22Rv1 (cell line): Measurements from ENCODE around the gene ATP7A.
A peak's percentile ranks its signal among the peaks of the same experiment; 100 is the strongest.
"Not testable (repeated sequence)": the region's sequence is repeated elsewhere in the genome, so short reads cannot be mapped to it uniquely, and the experiment has no call there.

Experiments used
- H3K27ac ChIP-seq: fragments of 450-650 bp; 2 replicates; pipeline ENCODE4 v1.5.1; 2017
- ZFX ChIP-seq: fragments of 450-650 bp; IDR thresholded peaks from 2 replicates; pipeline ENCODE4 v1.6.1; 2017; ENCODE audit warnings: antibody characterized with exemption, borderline replicate concordance
- TF ChIP-seq, protein P1 (sequence below): fragments of 450-650 bp; IDR thresholded peaks from 2 replicates; pipeline ENCODE4 v1.5.1; 2017; ENCODE audit warnings: mild to moderate bottlenecking

Gene ATP7A

DNA sequence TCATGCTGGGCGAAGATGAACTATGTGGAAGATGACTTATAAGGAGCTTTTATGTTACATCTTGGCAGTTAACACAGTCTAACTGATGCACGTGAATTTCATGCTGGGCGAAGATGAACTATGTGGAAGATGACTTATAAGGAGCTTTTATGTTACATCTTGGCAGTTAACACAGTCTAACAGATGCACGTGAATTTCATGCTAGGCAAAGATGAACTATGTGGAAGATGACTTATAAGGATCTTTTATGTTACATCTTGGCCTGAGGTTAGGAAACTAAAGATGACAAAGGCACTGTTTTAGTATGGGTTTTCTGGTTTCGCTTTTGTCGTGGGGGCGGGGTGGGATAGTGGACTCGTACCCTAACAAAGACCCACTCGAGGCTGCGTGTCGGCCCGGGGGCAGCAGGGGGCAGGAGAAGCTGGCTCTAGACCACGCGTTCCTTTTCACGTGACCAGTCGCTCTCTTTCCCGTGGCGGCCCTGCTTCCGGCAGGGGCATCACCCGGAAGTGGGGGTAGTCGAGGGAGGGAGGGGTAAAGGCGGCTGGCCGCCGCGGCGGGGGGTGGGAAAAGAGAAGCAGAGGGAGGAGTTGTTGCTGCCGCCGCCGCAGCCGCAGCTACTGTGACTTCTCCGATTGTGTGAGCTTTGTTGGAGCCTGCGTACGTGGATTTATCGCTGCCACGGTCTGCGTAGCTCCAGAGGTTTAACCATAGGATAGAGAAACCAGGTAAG, at the start of gene ATP7A:
ATP7A (plus strand) TSS at position 586 of the 733 bp plus-strand sequence. CDS start 60,949 bp downstream, outside the sequence.
- TF ChIP-seq, protein P1, sequence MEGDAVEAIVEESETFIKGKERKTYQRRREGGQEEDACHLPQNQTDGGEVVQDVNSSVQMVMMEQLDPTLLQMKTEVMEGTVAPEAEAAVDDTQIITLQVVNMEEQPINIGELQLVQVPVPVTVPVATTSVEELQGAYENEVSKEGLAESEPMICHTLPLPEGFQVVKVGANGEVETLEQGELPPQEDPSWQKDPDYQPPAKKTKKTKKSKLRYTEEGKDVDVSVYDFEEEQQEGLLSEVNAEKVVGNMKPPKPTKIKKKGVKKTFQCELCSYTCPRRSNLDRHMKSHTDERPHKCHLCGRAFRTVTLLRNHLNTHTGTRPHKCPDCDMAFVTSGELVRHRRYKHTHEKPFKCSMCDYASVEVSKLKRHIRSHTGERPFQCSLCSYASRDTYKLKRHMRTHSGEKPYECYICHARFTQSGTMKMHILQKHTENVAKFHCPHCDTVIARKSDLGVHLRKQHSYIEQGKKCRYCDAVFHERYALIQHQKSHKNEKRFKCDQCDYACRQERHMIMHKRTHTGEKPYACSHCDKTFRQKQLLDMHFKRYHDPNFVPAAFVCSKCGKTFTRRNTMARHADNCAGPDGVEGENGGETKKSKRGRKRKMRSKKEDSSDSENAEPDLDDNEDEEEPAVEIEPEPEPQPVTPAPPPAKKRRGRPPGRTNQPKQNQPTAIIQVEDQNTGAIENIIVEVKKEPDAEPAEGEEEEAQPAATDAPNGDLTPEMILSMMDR: peak; percentile 50
- TF ChIP-seq ZFX: no peak
- H3K27ac ChIP-seq: peak within 1 kb of the TSS; percentile 71

DNA sequence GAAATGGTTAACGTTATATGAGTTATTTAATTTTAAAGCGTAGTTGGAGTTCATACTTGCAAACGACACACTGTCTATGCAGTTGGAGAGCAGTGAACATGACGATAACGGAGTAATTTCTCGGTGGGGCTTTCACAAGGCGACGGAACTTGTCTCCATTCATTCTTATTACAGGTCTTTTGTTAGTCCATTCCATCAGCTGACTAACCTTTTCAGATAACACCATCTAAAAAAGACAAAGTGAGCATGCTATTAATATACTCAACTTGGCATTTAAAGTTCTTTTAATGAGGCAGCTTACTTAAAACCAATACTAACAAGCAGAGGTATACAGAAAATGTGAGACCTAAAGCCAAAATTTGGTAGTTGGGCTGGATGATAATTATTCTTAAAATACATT, 35.1 kb upstream of the ATP7A start:
- TF ChIP-seq ZFX: no peak
- TF ChIP-seq, protein P1: no peak
- no peak overlapping the region for H3K27ac ChIP-seq

DNA sequence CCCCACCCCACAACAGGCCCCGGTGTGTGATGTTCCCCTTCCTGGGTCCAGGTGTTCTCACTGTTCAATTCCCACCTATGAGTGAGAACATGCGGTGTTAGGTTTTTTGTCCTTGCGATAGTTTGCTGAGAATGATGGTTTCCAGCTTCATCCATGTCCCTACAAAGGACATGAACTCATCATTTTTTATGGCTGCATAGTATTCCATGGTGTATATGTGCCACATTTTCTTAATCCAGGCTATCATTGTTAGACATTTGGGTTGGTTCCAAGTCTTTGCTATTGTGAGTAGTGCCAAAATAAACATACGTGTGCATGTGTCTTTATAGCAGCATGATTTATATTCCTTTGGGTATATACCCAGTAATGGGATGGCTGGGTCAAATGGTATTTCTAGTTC, 29.1 kb upstream of the ATP7A start:
- not testable (repeated sequence) for H3K27ac ChIP-seq

DNA sequence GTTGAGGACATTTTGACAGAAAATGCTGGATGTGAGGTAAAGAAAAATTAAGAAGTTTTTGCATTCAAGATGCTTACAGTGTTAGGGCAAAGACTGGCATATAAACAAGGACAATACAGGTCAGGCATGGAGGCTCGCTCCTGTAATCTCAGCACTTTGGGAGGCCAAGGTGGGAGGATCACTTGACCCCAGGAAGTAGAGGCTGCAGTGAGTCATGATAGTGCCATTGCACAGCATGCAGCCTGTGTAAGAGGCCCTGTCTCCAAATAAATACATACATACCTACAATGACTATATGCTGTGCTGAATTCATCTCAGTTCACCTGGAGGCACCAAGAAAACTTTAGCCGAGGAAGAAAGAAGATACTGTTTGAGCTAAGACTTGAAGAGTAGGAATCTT, 17.6 kb upstream of the ATP7A start:
- TF ChIP-seq, protein P1: no peak
- no peak for TF ChIP-seq ZFX
- H3K27ac ChIP-seq: no peak overlapping the region

DNA sequence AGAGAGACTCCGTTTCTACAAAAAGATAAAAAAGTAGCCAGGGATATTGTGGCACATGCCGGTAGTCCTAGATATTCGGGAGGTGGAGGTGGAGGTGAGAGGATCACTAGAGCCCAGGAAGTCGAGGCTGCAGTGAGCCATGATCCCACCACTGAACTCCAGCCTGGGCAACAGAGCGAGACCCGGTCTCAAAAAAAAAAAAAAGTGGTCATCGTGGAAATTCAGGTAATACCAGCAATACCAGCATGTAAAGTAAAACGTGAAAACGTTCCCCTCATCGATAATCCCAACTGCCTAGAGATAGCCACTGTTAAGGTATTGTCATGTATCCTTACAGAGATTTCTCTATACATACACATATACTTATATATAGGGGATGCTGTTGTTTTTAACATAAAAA, 16.8 kb upstream of the ATP7A start:
- H3K27ac ChIP-seq: no peak overlapping the region
- no peak for TF ChIP-seq ZFX
- TF ChIP-seq, protein P1: no peak

DNA sequence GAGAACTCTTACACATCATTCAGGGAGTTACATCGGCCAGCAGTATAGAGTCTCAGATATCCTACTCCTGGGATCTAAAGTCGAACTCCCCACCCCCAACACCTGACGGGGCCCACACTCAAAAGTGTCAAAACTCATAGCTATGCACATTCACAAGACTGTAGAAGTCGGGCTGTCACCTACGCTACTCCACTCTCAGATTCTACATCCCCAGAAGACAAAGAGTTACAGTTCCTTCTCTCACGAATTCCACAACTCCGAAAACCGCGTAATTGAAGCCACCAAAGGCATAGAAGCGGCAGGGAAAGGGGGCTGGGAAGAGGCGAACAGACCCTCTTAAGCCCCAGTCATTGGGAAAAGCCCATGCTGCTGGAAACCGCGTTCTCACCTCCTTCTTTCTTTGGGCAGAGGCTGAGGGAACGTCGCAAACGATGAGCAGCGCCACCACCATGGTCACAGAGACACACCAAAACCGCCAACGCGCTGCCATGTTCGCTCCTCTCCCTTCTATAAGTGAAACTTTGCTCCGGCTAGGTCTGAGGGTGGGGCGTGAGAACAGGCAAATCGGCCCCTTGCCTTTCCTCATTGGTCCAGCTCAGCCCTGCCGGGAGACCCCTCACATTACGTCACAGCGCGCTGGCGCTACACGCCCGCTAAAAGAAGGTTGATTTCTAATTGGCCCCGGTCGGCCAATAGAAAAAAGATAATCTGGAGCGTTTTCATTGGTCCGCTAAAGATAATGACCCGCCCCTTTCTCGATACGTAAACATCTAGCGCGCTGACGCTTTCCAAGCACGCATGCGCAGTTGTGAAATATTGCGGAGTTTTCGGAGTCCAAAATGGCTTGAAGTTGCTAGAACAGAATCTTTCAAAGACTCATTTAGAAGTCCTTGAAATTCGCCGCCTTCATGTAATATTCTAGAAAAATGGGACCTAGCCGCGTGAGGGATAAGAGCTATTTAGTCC, 15.3 kb upstream of the ATP7A start, which contains the start of gene MAGT1:
MAGT1 (minus strand) TSS at position 515 of the 966 bp plus-strand sequence; CDS start at position 490, 25 bp downstream.
- H3K27ac ChIP-seq: peak within 1 kb of the TSS; percentile 87
- TF ChIP-seq, protein P1: no peak
- TF ChIP-seq ZFX: no peak

DNA sequence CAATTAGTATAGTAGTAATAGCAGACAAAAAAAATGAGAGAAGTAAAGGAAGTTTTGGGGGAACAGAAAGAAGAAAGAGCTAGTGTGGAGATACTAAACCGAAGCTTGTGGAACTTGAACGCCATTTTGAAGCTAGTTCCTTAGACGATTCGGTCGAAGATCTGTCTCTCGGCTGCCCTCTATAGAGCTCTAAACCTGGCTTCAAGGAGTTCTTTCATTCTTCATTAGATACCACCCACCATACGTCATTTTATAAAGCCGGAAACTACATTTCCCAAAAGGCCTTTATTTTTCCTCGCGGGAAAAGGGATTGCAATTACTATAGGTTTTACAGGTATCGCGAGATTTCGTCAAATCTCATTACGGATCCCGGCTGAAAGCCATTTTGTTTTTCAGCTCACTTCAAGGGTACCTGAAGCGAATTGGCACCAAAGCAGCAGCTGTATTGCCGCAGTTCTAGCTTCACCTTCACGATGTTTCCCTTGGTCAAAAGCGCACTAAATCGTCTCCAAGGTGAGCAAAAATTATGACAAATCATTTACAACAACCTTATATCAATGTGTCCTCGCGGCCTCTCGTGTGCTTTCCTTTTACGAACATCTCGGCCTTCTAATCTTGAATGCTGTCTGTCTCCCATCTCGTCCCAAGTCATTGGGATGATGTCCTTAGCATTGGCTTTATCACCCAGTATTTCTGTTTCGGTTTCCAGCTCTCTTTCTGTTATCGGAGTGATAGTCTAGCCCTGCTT, 11.2 kb upstream of the ATP7A start, which contains the start of gene COX7B:
COX7B (plus strand) TSS at position 388 of the 748 bp plus-strand sequence; CDS start at position 474, 86 bp downstream.
- H3K27ac ChIP-seq: peak within 1 kb of the TSS; percentile 94
- TF ChIP-seq, protein P1: peak; percentile 54
- TF ChIP-seq ZFX: no peak
